Cardiac muscle cell (in vitro differentiated cells and primary cell): ENCODE measurements around the gene TRAFD1. TPM values are rescaled to one million over a fixed set of nuclear protein-coding genes. Genes with fewer than 3 reads are reported as not detected.

Source experiments
- DNase-seq, 2 donors: peaks; one replicate each; pipeline versions ENCODE4 v3.0.0 to v3.0.0-alpha.2; 2010 to 2017; ENCODE audit warnings: low read depth in 1 of 2, low spot score in 1 of 2
- H3K27ac ChIP-seq: fragments of 200-600 bp; sonication (generic); 2 replicates; pipeline ENCODE4 v1.5.1; 2016
- H3K27me3 ChIP-seq: fragments of 200-600 bp; sonication (generic); 2 replicates; pipeline ENCODE4 v1.6.0; 2016; ENCODE audit warnings: control low read depth
- H3K36me3 ChIP-seq: fragments of 200-600 bp; sonication (generic); 2 replicates; pipeline ENCODE4 v1.5.1; 2016; ENCODE audit warnings: control low read depth
- H3K4me1 ChIP-seq: fragments of 200-600 bp; sonication (generic); 2 replicates; pipeline ENCODE4 v1.8.1; 2017; ENCODE audit warnings: low read depth, mild to moderate bottlenecking, mixed run types
- H3K4me3 ChIP-seq: fragments of 200-600 bp; sonication (generic); 2 replicates; pipeline ENCODE4 v1.5.1; 2016; ENCODE audit warnings: mild to moderate bottlenecking
- H3K9me3 ChIP-seq: fragments of 200-600 bp; sonication (generic); 2 replicates; pipeline ENCODE4 v1.5.1; 2017; ENCODE audit warnings: low read depth, mild to moderate bottlenecking, control low read depth
- polyA plus RNA-seq: library from polyadenylated mRNA; unstranded; fragments of >200 nt; fragmentation: Nextera tagmentation; extraction: Ambion mirVana; gene quantifications from 2 replicates; pipeline ENCODE4 v1.2.1, GENCODE V29; 2016
- total RNA-seq: library from RNA; depleted of rRNA; stranded (reverse); fragments of >200 nt; gene quantifications from 2 replicates; pipeline ENCODE4 v1.2.3, GENCODE V29; 2016
- TF ChIP-seq, protein P1 (sequence below): IDR thresholded peaks from 2 replicates; pipeline ENCODE4 v1.5.1; 2012; ENCODE audit warnings: low read depth, mild to moderate bottlenecking, low read length

The TRAFD1 gene
- total and polyA plus RNA-seq, 2 experiments from 2014 or later = 41.3 to 60.6 TPM

GRCh38 chr12:112130441-112130998 lies 5.2 kb downstream of the TRAFD1 start:
- peaks cover 21% of the 10 kb centered on the region for H3K4me1 ChIP-seq
- no peak overlapping the region for H3K4me3 ChIP-seq
- peak in 1 of 2 donors; percentile 29 for DNase-seq
- H3K36me3 ChIP-seq = peaks cover 24% of the 10 kb centered on the region
- H3K9me3 ChIP-seq = no peaks in the 10 kb centered on the region
- TF ChIP-seq, protein P1, sequence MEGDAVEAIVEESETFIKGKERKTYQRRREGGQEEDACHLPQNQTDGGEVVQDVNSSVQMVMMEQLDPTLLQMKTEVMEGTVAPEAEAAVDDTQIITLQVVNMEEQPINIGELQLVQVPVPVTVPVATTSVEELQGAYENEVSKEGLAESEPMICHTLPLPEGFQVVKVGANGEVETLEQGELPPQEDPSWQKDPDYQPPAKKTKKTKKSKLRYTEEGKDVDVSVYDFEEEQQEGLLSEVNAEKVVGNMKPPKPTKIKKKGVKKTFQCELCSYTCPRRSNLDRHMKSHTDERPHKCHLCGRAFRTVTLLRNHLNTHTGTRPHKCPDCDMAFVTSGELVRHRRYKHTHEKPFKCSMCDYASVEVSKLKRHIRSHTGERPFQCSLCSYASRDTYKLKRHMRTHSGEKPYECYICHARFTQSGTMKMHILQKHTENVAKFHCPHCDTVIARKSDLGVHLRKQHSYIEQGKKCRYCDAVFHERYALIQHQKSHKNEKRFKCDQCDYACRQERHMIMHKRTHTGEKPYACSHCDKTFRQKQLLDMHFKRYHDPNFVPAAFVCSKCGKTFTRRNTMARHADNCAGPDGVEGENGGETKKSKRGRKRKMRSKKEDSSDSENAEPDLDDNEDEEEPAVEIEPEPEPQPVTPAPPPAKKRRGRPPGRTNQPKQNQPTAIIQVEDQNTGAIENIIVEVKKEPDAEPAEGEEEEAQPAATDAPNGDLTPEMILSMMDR = no peak
- H3K27ac ChIP-seq = peak overlapping the region; percentile 60
- H3K27me3 ChIP-seq = no peaks in the 10 kb centered on the region

- H3K4me1 ChIP-seq = peaks cover 15% of the 10 kb centered on the region
- peaks cover 25% of the 10 kb centered on the region for H3K36me3 ChIP-seq
- TF ChIP-seq, protein P1 = no peak
- H3K27ac ChIP-seq = no peak overlapping the region
- DNase-seq = no peak
- no peaks in the 10 kb centered on the region for H3K27me3 ChIP-seq
- H3K9me3 ChIP-seq = no peaks in the 10 kb centered on the region
- H3K4me3 ChIP-seq = no peak overlapping the region
Measured at GRCh38 chr12:112131686-112132085, 6.3 kb downstream of the TRAFD1 start.

- no peak overlapping the region for H3K4me3 ChIP-seq
- no peak for DNase-seq
- H3K27me3 ChIP-seq = no peaks in the 10 kb centered on the region
- H3K36me3 ChIP-seq = peaks cover 25% of the 10 kb centered on the region
- H3K27ac ChIP-seq = no peak overlapping the region
- no peaks in the 10 kb centered on the region for H3K9me3 ChIP-seq
- TF ChIP-seq, protein P1 = no peak
- H3K4me1 ChIP-seq = peaks cover 12% of the 10 kb centered on the region
Measured at GRCh38 chr12:112133418-112133817, 8.1 kb downstream of the TRAFD1 start.

- no peak for DNase-seq
- peaks cover 29% of the 10 kb centered on the region for H3K36me3 ChIP-seq
- no peak overlapping the region for H3K27ac ChIP-seq
- TF ChIP-seq, protein P1 = no peak
- H3K27me3 ChIP-seq = no peaks in the 10 kb centered on the region
- peaks cover 12% of the 10 kb centered on the region for H3K4me1 ChIP-seq
- H3K9me3 ChIP-seq = no peaks in the 10 kb centered on the region
- H3K4me3 ChIP-seq = no peak overlapping the region
Measured at GRCh38 chr12:112134731-112135130, 9.4 kb downstream of the TRAFD1 start.

GRCh38 chr12:112140728-112141127 lies 15.4 kb downstream of the TRAFD1 start:
- no peaks in the 10 kb centered on the region for H3K27me3 ChIP-seq
- no peak for DNase-seq
- H3K9me3 ChIP-seq = no peaks in the 10 kb centered on the region
- TF ChIP-seq, protein P1 = no peak
- H3K27ac ChIP-seq = no peak overlapping the region
- H3K36me3 ChIP-seq = peaks cover 39% of the 10 kb centered on the region
- H3K4me1 ChIP-seq = no peaks in the 10 kb centered on the region
- no peak overlapping the region for H3K4me3 ChIP-seq

GRCh38 chr12:112146123-112146522 lies 20.8 kb downstream of the TRAFD1 start:
- no peak for DNase-seq
- TF ChIP-seq, protein P1 = no peak
- no peaks in the 10 kb centered on the region for H3K27me3 ChIP-seq
- H3K36me3 ChIP-seq = peaks cover 58% of the 10 kb centered on the region
- H3K4me1 ChIP-seq = no peaks in the 10 kb centered on the region
- no peak overlapping the region for H3K4me3 ChIP-seq
- H3K27ac ChIP-seq = no peak overlapping the region
- no peaks in the 10 kb centered on the region for H3K9me3 ChIP-seq
